DOHH2 (cell line): ENCODE measurements around the gene ERI2.

Source experiments
- H3F3A ChIP-seq: fragments of 200-600 bp; sonication (generic), shearing (Covaris generic); 2 replicates; pipeline ENCODE4 v1.6.0; 2016; ENCODE audit warnings: antibody characterized with exemption, mild to moderate bottlenecking; ENCODE audit not compliant: control insufficient read depth, insufficient read depth
- H3K27ac ChIP-seq: fragments of 200-600 bp; sonication (generic); 2 replicates; pipeline ENCODE4 v1.5.1; 2014; ENCODE audit warnings: low read depth, mild to moderate bottlenecking, low read length, moderate library complexity
- H3K27me3 ChIP-seq: fragments of 200-600 bp; sonication (generic); 2 replicates; pipeline ENCODE4 v1.6.1; 2014; ENCODE audit warnings: mild to moderate bottlenecking, low read length, mixed read lengths; ENCODE audit not compliant: control insufficient read depth
- H3K36me3 ChIP-seq: fragments of 200-600 bp; sonication (generic); 2 replicates; pipeline ENCODE4 v1.6.1; 2014; ENCODE audit warnings: mild to moderate bottlenecking, low read length, moderate library complexity, mixed read lengths; ENCODE audit not compliant: control insufficient read depth
- H3K4me1 ChIP-seq: fragments of 200-600 bp; sonication (generic); 2 replicates; pipeline ENCODE4 v1.6.1; 2014; ENCODE audit warnings: mild to moderate bottlenecking, low read length, mixed read lengths; ENCODE audit not compliant: control insufficient read depth
- H3K4me2 ChIP-seq: fragments of 200-600 bp; sonication (generic); 2 replicates; pipeline ENCODE4 v1.6.0; 2014; ENCODE audit warnings: mild to moderate bottlenecking, low read length, moderate library complexity
- H3K4me3 ChIP-seq: fragments of 200-600 bp; sonication (generic); 2 replicates; pipeline ENCODE4 v1.5.1; 2014; ENCODE audit warnings: mild to moderate bottlenecking, low read length, mixed read lengths
- H3K79me2 ChIP-seq: fragments of 200-600 bp; sonication (generic); 2 replicates; pipeline ENCODE4 v1.6.1; 2014; ENCODE audit warnings: mild to moderate bottlenecking, low read length, mixed read lengths; ENCODE audit not compliant: control insufficient read depth
- H3K9me2 ChIP-seq: fragments of 200-600 bp; sonication (generic); replicated peaks from 2 replicates; pipeline ENCODE4 v1.6.1; 2014; ENCODE audit warnings: mild to moderate bottlenecking, low read length, mixed read lengths; ENCODE audit not compliant: control insufficient read depth
- H3K9me3 ChIP-seq: fragments of 200-600 bp; sonication (generic); 2 replicates; pipeline ENCODE4 v1.6.1; 2014; ENCODE audit warnings: antibody characterized with exemption, low read length, mixed read lengths; ENCODE audit not compliant: control insufficient read depth, insufficient read depth
- H4K20me1 ChIP-seq: fragments of 200-600 bp; sonication (generic); 2 replicates; pipeline ENCODE4 v1.6.0; 2014; ENCODE audit warnings: low read depth, mild to moderate bottlenecking, antibody characterized with exemption, low read length, moderate library complexity; ENCODE audit not compliant: control insufficient read depth, insufficient read depth
- EZH2phosphoT487 ChIP-seq: fragments of 200-600 bp; sonication (generic); IDR thresholded peaks from 2 replicates; pipeline ENCODE4 v1.6.1; 2017; ENCODE audit warnings: borderline replicate concordance, mild to moderate bottlenecking, antibody characterized with exemption, low read length, moderate library complexity, mixed read lengths
- TF ChIP-seq, protein P1 (sequence below): fragments of 200-600 bp; sonication (generic); IDR thresholded peaks from one replicate; pipeline ENCODE4 v1.5.1; 2014; ENCODE audit warnings: antibody characterized with exemption, mild to moderate bottlenecking, low read depth, low read length; ENCODE audit not compliant: poor library complexity, severe bottlenecking

ERI2 gene, protein sequence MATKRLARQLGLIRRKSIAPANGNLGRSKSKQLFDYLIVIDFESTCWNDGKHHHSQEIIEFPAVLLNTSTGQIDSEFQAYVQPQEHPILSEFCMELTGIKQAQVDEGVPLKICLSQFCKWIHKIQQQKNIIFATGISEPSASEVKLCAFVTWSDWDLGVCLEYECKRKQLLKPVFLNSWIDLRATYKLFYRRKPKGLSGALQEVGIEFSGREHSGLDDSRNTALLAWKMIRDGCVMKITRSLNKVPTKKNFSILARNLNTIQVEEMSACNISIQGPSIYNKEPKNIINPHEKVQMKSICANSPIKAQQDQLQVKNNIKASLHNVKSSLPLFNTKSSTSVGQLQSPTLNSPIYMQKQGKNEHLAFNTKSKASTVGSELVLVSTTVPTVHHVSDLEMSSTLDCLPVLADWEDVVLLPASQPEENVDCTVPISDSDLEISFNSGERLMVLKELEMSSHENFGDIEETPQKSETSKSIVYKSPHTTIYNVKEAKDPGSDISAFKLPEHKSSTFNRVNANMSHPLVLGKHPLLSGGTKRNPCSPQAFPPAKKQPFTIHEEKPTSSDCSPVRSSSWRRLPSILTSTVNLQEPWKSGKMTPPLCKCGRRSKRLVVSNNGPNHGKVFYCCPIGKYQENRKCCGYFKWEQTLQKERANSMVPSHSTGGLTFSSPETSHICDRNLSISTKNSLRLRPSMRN

DNA sequence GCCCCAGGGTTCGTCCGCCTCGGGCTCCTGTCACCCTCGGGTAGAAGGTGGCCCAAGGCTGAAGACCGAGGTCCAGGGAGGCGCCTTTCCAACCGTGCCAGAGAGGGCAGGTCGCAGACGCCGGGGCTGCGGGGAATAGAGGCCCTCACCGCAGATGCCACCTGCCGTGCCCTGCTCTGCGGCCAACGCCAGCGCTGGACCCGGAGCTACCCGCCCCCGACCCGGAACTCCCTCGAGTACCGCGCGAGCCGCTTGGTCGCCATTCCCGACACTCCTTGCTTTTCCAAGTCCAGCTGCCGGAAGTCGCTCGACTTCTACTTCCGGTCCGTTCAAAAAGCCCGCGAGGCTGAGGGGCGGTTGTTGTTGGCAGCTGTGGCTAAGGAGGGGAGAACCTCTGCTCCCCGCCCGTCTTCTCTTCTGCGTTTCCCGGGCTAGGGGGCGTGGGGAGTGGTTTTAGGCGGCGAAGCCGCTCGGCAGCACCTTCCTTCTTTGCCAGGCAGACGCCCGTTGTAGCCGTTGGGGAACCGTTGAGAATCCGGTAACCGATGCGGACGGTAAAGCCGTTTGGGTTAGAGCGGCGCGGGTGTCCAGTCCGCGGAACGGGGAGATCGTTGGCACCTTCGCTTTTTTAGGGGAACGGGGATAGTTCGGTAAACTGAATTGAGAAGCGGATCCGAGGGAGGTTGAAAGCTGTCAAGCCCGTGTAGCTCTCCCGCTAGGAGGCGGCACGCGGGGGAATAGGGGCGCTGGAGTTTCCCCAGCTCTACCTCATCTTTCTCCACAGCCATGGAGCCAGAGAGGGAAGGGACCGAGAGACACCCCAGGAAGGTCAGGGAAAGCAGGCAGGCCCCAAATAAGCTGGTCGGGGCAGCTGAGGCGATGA, at the start of gene ERI2, which contains the start of gene REXO5:
TSS of gene ERI2 (minus strand) at position 305 of the 883 bp plus-strand sequence. CDS start at position 263, 42 bp downstream.
TSS of gene REXO5 (plus strand) at position 360 of the 883 bp plus-strand sequence. CDS start at position 787, 427 bp downstream.
- no peak for TF ChIP-seq EZH2phosphoT487
- TF ChIP-seq, protein P1, sequence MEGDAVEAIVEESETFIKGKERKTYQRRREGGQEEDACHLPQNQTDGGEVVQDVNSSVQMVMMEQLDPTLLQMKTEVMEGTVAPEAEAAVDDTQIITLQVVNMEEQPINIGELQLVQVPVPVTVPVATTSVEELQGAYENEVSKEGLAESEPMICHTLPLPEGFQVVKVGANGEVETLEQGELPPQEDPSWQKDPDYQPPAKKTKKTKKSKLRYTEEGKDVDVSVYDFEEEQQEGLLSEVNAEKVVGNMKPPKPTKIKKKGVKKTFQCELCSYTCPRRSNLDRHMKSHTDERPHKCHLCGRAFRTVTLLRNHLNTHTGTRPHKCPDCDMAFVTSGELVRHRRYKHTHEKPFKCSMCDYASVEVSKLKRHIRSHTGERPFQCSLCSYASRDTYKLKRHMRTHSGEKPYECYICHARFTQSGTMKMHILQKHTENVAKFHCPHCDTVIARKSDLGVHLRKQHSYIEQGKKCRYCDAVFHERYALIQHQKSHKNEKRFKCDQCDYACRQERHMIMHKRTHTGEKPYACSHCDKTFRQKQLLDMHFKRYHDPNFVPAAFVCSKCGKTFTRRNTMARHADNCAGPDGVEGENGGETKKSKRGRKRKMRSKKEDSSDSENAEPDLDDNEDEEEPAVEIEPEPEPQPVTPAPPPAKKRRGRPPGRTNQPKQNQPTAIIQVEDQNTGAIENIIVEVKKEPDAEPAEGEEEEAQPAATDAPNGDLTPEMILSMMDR = peak; percentile 76

DNA sequence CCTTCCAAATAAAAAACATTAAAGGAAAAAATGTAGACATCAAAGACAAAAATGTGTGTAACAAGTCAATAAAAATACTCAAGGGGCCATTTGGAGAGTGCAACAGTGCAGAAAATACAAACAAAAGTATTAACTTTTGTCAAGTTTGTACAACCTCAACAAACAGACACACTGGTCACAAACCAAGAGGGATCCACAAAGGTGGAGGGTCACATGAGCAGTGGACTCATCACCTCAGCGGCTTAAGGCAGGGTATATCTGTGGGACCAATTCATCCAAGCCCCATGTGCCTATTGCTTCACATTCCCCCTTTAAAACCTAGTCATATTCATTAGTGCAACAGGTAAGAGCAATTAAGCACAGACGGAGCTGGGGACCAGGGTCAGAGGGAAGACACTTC, 48.7 kb upstream of the ERI2 start:
- Histone ChIP-seq H3K79me2 (no peaks in the 10 kb centered on the region), H3K27ac (no peak overlapping the region), H3K4me3 (no peak overlapping the region), H3K9me3 (no peaks in the 10 kb centered on the region), H3K36me3 (peaks cover 2% of the 10 kb centered on the region; the same call in 1 of the 2 replicates), H3K9me2 (no peaks in the 10 kb centered on the region), H4K20me1 (no peaks in the 10 kb centered on the region), H3K4me2 (no peak overlapping the region), H3F3A (no peaks in the 10 kb centered on the region), H3K4me1 (no peaks in the 10 kb centered on the region), H3K27me3 (no peaks in the 10 kb centered on the region)
- no peak for TF ChIP-seq EZH2phosphoT487
- TF ChIP-seq, protein P1 = no peak

More for the DNA sequence above, at the start of gene ERI2, which contains the start of gene REXO5:
- peak within 1 kb of the TSS; percentile 78 for H3K4me3 ChIP-seq
- peaks cover 19% of the 10 kb centered on the region for H3K79me2 ChIP-seq
- no peaks in the 10 kb centered on the region for H4K20me1 ChIP-seq
- peaks cover 21% of the 10 kb centered on the region for H3F3A ChIP-seq
- H3K9me3 ChIP-seq = no peaks in the 10 kb centered on the region
- no peaks in the 10 kb centered on the region for H3K27me3 ChIP-seq
- H3K4me1 ChIP-seq = peaks cover 17% of the 10 kb centered on the region
- no peaks in the 10 kb centered on the region for H3K9me2 ChIP-seq
- H3K27ac ChIP-seq = peak within 1 kb of the TSS; percentile 82
- peak within 1 kb of the TSS; percentile 67 for H3K4me2 ChIP-seq
- H3K36me3 ChIP-seq = peaks cover 3% of the 10 kb centered on the region

DNA sequence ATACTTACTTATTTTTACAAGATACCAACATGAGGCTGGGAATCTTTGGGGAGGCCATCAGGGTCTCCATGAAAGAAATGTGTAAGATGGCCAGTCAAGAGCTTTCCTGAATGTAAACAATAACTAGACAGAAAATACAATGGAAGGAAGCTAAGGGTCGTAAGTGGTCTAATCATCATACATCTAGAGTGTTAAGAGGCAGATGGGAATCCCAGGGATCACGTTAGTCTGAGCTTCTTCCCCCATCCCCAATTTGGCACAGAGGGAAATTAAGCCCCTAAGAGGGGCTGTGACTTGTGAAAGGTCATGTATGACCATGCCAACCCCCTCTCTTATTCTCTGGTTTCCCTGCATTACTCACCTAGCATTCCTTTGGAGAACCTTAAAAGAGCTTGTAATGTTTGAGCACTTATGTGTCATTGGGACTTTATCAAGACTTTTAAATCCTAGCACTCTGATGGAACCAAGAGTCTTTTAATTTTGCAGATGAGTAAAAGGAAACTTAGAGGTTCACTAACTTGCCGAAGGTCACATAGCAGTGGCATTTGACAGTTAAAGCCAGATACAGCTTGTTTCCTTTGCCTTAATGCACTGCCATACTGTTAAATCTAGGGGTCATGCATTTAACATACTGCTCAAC, 47.8 kb upstream of the ERI2 start:
- TF ChIP-seq, protein P1 = no peak
- TF ChIP-seq EZH2phosphoT487 = no peak
- Histone ChIP-seq H3F3A (no peaks in the 10 kb centered on the region), H3K4me3 (no peak overlapping the region), H4K20me1 (no peaks in the 10 kb centered on the region), H3K36me3 (no peaks in the 10 kb centered on the region; the same call in 1 of the 2 replicates), H3K9me3 (no peaks in the 10 kb centered on the region), H3K79me2 (no peaks in the 10 kb centered on the region), H3K4me2 (no peak overlapping the region), H3K27ac (no peak overlapping the region), H3K27me3 (no peaks in the 10 kb centered on the region), H3K4me1 (no peaks in the 10 kb centered on the region), H3K9me2 (no peaks in the 10 kb centered on the region)
